GM18909 (cell line): Measurements from ENCODE around the gene MUC5B.
"Not testable (repeated sequence)": the region's sequence is repeated elsewhere in the genome, so short reads cannot be mapped to it uniquely, and the experiment has no call there.

Experiments
- ATAC-seq: cut with Tn5 transposase; IDR thresholded peaks from one replicate; pipeline ENCODE4 v1.9.1; 2021; ENCODE audit warnings: mild to moderate bottlenecking; ENCODE audit not compliant: unreplicated experiment, poor library complexity

The MUC5B gene, protein sequence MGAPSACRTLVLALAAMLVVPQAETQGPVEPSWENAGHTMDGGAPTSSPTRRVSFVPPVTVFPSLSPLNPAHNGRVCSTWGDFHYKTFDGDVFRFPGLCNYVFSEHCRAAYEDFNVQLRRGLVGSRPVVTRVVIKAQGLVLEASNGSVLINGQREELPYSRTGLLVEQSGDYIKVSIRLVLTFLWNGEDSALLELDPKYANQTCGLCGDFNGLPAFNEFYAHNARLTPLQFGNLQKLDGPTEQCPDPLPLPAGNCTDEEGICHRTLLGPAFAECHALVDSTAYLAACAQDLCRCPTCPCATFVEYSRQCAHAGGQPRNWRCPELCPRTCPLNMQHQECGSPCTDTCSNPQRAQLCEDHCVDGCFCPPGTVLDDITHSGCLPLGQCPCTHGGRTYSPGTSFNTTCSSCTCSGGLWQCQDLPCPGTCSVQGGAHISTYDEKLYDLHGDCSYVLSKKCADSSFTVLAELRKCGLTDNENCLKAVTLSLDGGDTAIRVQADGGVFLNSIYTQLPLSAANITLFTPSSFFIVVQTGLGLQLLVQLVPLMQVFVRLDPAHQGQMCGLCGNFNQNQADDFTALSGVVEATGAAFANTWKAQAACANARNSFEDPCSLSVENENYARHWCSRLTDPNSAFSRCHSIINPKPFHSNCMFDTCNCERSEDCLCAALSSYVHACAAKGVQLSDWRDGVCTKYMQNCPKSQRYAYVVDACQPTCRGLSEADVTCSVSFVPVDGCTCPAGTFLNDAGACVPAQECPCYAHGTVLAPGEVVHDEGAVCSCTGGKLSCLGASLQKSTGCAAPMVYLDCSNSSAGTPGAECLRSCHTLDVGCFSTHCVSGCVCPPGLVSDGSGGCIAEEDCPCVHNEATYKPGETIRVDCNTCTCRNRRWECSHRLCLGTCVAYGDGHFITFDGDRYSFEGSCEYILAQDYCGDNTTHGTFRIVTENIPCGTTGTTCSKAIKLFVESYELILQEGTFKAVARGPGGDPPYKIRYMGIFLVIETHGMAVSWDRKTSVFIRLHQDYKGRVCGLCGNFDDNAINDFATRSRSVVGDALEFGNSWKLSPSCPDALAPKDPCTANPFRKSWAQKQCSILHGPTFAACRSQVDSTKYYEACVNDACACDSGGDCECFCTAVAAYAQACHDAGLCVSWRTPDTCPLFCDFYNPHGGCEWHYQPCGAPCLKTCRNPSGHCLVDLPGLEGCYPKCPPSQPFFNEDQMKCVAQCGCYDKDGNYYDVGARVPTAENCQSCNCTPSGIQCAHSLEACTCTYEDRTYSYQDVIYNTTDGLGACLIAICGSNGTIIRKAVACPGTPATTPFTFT (N-terminal part only)

DNA sequence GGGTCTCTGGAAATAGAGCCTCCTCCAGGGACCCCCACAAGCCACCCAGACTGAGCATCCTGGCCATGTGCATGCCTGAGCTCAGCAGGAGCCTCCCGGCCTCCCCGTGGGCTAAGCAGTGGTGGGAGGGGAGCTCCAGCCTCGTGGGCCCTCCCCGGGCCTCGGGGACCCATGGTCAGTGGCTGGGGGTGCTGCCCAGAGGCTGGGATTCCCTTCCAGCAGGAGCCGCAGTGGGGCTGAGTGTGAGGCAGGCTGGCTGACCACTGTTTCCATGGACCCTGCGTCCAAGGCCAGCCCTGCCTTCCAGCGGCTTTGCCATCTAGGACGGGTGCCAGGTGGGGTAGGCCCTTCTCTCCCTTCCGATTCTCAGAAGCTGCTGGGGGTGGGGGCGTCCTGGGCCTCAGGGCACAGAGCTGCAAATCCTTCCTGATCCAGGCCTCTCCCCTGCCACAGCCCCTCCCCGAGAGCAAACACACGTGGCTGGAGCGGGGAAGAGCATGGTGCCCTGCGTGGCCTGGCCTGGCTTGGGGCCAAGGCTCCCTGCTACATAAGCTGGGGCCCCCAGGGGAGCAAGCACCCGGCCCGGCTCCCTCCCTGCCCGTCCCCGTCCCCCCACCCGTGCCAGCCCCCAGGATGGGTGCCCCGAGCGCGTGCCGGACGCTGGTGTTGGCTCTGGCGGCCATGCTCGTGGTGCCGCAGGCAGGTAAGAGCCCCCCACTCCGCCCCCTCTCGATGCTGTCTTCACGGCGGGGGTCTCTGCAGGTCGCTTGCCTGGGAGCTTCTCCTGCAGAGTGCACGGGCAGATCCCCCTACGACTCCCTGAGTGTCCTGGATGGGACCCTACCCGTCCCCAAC is at the start of gene MUC5B:
Gene MUC5B (plus strand): TSS at position 576 of the 855 bp plus-strand sequence. CDS start 58 bp downstream, at position 634.
- no peak for ATAC-seq

DNA sequence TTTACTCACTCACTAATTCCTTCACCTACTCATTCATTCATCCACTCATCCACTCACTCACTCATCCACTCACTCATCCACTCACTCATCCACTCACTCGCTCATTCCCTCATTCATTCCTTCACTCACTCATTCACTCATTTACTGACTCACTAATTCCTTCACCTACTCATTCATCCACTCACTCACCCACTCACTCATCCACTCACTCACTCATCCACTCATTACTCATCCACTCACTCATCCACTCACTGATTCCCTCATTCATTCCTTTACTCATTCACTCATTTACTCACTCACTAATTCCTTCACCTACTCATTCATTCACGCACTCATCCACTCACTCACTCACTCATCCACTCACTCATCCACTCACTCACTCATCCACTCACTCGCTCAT is 49.5 kb upstream of the MUC5B start:
- not testable (repeated sequence) for ATAC-seq

DNA sequence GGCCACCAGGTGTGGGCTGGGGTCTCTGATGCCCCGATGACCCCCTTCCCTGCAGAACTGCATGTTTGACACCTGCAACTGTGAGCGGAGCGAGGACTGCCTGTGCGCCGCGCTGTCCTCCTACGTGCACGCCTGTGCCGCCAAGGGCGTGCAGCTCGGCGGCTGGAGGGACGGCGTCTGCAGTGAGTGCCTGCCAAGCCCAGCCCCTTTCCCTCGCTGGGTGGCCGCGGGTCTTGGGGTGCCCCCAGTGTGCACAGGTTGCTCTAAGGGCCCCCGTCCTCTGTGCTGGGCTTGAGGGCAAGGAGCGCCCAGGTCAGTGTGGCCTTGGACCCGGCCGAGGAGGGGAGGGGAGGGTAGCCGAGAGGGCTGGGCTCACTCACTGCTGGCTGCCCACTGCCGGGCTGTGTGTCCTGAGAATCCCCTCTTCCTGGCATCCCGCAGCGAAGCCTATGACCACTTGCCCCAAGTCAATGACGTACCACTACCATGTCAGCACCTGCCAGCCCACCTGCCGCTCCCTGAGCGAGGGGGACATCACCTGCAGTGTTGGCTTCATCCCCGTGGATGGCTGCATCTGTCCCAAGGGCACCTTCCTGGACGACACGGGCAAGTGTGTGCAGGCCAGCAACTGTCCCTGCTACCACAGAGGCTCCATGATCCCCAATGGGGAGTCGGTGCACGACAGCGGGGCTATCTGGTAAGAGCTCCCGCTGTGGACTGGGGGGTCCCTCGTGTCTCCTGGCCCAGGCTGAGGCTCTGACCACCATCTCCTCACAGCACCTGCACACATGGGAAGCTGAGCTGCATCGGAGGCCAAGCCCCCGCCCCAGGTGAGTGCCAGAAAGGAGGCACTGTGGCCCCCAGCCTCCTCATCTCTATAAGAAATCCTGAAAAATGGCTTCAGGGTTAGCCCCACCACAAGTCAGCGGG is 48.2 kb upstream of the MUC5B start:
- no peak for ATAC-seq

DNA sequence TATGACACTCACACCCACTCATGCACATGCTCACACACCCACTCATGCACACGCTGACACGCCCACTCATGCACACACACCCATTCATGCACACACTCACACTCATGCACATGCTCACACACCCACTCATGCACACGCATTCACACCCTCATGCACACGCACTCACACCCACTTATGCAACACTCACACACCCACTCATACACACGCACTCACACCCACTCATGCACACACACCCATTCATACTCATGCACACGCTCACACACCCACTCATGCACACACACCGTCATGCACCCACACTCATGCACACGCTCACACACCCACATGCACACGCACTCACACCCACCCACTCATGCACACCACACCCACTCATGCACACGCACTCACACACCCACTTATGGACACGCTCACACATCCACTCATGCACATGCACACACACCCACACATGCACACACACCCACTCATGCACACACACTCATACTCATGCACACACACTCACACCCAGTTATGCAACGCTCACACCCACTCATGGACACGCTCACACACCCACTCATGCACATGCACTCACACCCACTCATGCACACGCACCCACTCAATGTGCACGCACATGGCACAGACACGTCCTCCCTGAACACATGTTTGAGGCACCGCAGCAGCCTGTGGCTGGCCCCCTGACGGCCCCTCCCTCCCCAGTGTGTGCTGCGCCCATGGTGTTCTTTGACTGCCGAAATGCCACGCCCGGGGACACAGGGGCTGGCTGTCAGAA is 47.2 kb upstream of the MUC5B start:
- ATAC-seq = no peak

DNA sequence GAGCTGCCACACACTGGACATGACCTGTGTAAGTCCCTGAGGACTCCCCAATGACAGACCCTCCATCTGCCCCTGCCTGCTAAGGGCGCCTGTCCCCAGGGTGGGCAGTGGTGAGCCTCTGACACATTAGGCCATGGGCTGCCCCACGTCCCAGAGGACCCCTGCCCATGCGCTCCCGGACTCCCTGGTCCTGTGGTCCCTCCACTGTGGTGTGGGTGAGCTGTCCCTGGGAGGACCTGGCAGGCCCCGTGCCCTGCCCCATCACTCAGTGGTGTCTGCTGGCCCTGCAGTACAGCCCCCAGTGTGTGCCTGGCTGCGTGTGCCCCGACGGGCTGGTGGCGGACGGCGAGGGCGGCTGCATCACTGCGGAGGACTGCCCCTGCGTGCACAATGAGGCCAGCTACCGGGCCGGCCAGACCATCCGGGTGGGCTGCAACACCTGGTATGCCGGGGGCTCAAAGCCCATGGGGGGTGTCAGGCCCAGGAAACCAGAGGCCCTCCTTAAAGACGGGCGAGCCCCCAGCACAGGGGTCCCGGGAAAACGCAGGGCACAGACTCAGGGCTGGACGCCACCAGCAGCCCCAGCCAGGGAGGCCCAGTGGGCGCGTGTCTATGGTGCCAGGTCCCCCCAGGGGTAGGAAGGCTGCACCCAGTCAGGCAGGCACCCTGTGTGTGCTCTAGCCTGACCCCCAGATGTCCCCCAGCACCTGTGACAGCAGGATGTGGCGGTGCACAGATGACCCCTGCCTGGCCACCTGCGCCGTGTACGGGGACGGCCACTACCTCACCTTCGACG is 46.4 kb upstream of the MUC5B start:
- ATAC-seq = no peak

DNA sequence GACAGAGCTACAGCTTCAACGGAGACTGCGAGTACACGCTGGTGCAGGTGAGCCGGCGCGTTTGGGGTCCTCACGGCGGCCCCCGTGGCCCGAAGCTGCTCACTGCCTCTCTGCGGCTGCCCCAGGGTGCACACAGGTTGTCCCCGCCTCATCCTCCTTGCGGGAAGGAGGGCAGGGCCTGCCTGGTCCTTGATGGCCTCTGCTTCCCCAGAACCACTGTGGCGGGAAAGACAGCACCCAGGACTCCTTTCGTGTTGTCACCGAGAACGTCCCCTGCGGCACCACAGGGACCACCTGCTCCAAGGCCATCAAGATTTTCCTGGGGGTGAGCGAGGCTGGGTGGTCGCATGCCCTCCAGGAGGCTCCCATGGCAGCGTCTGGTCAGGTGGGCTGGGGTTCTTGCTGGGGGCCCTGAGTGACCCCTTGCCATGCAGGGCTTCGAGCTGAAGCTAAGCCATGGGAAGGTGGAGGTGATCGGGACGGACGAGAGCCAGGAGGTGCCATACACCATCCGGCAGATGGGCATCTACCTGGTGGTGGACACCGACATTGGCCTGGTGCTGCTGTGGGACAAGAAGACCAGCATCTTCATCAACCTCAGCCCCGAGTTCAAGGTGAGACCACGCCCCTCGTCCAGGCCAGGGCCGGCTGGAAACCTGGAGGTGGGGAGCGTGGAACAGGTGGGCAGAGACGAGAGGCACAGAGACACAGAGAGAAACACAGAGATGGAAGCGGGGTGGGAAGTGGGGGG is 45.7 kb upstream of the MUC5B start:
- ATAC-seq = no peak

DNA sequence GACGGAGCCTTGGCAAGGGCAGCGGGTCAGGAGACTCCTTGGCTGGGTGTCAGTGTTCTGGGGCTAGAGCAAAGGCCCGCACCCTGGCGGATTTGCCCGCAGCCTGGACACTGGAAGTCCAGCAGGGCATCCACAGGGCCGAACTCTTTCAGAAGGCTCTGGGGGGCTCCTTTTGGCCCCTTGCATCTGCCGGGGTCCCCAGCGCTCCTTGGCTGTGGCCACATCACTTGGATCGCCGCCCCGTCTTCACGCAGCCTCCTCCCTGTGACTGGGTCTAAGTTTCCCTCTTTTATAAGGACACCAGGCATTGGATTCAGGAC is 45.1 kb upstream of the MUC5B start:
- no peak for ATAC-seq

DNA sequence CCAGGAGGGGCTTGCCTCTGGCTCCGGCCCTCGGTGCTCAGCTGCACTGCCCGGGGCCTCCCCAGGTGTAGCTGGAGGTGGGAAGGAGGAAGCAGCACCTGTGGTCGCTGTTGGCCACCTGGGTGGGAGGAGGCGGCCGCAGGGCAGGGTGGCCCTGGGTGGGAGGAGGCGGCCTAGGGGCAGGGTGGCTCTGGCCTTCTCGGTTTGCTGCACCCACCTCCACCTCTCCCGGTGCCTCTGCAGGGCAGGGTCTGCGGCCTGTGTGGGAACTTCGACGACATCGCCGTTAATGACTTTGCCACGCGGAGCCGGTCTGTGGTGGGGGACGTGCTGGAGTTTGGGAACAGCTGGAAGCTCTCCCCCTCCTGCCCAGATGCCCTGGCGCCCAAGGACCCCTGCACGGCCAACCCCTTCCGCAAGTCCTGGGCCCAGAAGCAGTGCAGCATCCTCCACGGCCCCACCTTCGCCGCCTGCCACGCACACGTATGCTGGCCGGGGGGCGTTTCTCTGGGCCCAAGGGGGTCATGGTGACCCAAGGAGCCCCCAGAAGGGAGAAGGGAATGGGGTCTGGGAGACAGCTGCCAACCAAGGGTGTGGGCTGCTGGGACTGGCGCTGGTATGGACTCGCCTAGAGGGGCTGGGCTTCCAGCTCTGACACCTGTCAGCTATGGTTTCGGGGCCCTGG is 44.5 kb upstream of the MUC5B start:
- ATAC-seq = no peak

DNA sequence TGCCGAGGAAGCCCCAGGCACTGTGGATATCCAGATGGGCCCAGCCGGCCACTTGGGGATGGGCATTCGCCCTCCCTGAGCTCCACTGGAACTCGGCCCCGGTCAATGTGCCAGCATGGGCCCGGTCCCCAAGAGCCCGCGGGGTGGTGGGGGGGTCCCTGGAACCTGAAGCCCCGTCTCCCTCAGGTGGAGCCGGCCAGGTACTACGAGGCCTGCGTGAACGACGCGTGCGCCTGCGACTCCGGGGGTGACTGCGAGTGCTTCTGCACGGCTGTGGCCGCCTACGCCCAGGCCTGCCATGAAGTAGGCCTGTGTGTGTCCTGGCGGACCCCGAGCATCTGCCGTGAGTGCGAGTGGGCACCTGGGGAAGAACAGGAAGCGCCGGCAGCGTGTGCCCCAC is 44.0 kb upstream of the MUC5B start:
- no peak for ATAC-seq

DNA sequence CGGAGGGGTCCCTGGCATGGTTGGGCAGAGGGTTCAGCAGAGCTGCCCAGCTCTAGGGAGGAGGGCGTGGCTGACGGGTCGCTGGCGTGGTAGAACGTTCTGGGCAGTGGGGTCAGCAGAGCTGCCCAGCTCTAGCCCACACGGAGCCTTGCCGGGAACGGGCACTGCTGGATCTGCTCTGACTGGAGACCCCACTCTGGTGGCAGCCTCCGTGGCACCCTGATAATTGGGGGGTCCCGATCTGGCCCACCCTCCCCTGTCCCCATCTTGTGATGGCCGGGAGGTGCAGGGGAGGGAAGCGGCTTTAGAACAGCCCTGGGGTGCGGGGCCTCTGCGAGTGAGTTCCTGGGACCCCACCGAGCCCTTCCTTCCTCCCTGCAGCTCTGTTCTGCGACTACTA is 43.2 kb upstream of the MUC5B start:
- ATAC-seq = no peak

DNA sequence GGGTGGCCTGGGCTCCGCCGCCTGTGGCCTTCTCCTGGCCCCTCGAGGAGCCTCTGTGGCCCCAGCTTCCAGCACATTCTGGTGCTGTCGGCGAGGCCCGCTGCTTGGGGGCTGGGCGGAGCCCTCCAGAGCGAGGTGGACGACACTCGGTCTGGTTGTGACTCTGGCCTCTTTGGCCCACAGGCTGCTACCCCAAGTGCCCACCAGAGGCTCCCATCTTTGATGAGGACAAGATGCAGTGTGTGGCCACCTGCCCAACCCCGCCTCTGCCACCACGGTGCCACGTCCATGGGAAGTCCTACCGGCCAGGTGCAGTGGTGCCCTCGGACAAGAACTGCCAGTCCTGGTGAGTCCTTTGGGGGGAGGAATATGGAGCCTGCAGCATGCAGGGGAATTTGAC is 42.7 kb upstream of the MUC5B start:
- no peak for ATAC-seq

DNA sequence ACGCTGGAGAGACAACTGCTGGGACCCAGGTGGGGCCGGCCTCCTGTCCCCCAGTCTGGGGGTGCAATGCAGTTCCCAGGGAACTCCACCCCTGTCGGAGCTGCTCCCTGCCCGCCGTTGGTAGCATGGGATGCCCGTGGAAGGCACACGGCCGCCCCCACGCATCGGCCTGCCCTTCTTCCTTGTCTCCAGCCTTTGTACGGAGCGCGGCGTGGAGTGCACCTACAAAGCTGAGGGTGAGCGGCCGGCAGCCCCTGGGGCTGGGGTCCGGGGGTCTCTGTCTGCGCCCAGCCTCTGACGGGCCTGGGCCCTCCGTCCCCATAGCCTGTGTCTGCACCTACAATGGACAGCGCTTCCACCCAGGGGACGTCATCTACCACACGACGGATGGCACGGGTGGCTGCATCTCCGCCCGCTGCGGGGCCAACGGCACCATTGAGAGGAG is 41.9 kb upstream of the MUC5B start:
- ATAC-seq = no peak

DNA sequence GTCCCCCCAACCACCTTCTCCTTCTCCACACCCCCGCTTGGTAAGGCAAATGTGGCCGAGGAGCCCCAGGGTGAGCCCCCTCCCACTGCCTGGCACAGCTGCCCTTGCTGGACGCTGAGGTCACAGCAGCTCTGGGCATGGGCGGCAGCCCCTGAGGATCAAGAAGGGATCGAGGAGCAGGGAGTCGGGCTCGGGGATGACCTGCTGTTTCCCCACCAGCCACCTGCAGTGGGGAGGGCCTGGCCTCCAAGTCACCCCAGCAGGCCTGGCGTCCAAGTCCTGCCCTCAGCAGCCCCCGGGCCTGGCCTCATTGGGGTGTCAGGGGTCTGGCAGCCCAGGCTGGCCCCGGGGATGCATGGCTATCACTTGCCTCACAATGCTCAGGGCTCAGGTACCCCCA is 41.4 kb upstream of the MUC5B start:
- no peak for ATAC-seq

DNA sequence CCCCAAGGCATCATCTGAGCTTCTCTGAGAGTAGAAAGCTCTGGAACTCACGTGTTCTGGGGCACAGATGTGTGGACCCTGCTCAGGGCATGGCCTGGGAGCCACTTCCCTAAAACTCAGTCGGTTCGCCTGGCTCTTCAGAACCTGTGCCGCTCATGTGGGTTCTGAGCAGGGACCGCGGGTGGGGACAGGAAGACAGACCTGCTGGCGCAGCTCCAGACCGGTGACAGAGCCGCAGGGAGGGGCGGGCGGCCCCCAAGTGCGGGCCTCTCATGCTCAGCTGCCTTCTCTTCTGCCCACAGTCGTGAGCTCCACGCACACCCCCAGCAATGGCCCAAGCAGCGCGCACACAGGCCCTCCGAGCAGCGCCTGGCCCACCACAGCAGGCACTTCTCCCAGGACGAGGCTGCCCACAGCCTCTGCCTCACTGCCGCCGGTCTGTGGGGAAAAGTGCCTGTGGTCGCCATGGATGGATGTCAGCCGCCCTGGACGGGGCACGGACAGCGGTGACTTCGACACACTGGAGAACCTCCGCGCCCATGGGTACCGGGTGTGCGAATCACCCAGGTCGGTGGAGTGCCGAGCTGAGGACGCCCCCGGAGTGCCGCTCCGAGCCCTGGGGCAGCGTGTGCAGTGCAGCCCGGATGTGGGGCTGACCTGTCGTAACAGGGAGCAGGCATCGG is 40.9 kb upstream of the MUC5B start:
- ATAC-seq = no peak

DNA sequence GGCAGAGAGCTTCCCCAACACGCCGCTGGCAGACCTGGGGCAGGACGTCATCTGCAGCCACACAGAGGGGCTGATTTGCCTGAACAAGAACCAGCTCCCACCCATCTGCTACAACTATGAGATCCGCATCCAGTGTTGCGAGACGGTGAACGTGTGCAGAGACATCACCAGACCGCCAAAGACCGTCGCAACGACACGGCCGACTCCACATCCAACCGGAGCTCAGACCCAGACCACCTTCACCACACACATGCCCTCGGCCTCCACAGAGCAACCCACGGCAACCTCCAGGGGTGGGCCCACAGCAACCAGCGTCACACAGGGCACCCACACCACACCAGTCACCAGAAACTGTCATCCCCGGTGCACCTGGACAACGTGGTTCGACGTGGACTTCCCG is 38.7 kb upstream of the MUC5B start:
- not testable (repeated sequence) for ATAC-seq
